ENCODE data around the gene CFAP77.

Gene CFAP77

GRCh38 chr9:132602207-132602606 lies 192.2 kb downstream of the CFAP77 start:
- Histone ChIP-seq H3K56ac (ENCODE audit: low read length) (no peak overlapping the region), H3K23ac (ENCODE audit: low read length) (no peak overlapping the region), H3K4me2 (ENCODE audit: low read length) (no peak overlapping the region), H3K36me3 (ENCODE audit: control insufficient read depth, insufficient read depth, low read length) (peaks cover 5% of the 10 kb centered on the region), H3K79me2 (ENCODE audit: control insufficient read depth, insufficient read depth, low read length) (no peaks in the 10 kb centered on the region), H2BK5ac (ENCODE audit: low read length) (no peak overlapping the region), H3K27ac (ENCODE audit: low read depth, low read length) (no peak overlapping the region), H3K9ac (ENCODE audit: low read length) (no peak overlapping the region), H3K4me1 (ENCODE audit: control insufficient read depth, low read depth, low read length) (no peaks in the 10 kb centered on the region), H3K18ac (ENCODE audit: low read length) (no peak overlapping the region), H3K27me3 (ENCODE audit: insufficient read depth, low read length, poor library complexity) (no peaks in the 10 kb centered on the region), H3K79me1 (ENCODE audit: low read length) (no peaks in the 10 kb centered on the region), H2BK120ac (ENCODE audit: low read depth, low read length) (no peak overlapping the region), H2BK15ac (replicated peaks; ENCODE audit: low read depth) (no peak overlapping the region), H2AK5ac (ENCODE audit: low read length) (no peak overlapping the region), H4K8ac (ENCODE audit: low read depth, low read length) (no peak overlapping the region), H3K4me3 (ENCODE audit: low read length) (no peak overlapping the region), H4K5ac (ENCODE audit: low read length) (no peak overlapping the region), H3K4ac (ENCODE audit: low read depth, low read length) (no peak overlapping the region)
- no CpG with 5 or more reads among the region's 3 CpGs for WGBS (ENCODE audit: extremely low coverage, insufficient coverage, low lambda C conversion rate)
- DNase-seq: no peak

GRCh38 chr9:132605387-132605786 lies 195.4 kb downstream of the CFAP77 start:
- Histone ChIP-seq H3K36me3 (ENCODE audit: control insufficient read depth, insufficient read depth, low read length) (peaks cover 9% of the 10 kb centered on the region), H3K18ac (ENCODE audit: low read length) (no peak overlapping the region), H3K27me3 (ENCODE audit: insufficient read depth, low read length, poor library complexity) (no peaks in the 10 kb centered on the region)

GRCh38 chr9:132606066-132606465 lies 196.1 kb downstream of the CFAP77 start:
- Histone ChIP-seq H3K4me1 (ENCODE audit: control insufficient read depth, low read depth, low read length) (no peaks in the 10 kb centered on the region), H4K8ac (ENCODE audit: low read depth, low read length) (no peak overlapping the region), H3K56ac (ENCODE audit: low read length) (no peak overlapping the region), H2BK120ac (ENCODE audit: low read depth, low read length) (no peak overlapping the region), H3K18ac (ENCODE audit: low read length) (no peak overlapping the region), H3K4ac (ENCODE audit: low read depth, low read length) (no peak overlapping the region), H3K36me3 (ENCODE audit: control insufficient read depth, insufficient read depth, low read length) (peaks cover 10% of the 10 kb centered on the region), H2BK15ac (replicated peaks; ENCODE audit: low read depth) (no peak overlapping the region), H4K5ac (ENCODE audit: low read length) (no peak overlapping the region), H3K27ac (ENCODE audit: low read depth, low read length) (no peak overlapping the region), H3K9ac (ENCODE audit: low read length) (no peak overlapping the region), H3K4me2 (ENCODE audit: low read length) (no peak overlapping the region), H3K27me3 (ENCODE audit: insufficient read depth, low read length, poor library complexity) (no peaks in the 10 kb centered on the region), H2AK5ac (ENCODE audit: low read length) (no peak overlapping the region), H3K79me1 (ENCODE audit: low read length) (no peaks in the 10 kb centered on the region), H3K23ac (ENCODE audit: low read length) (no peak overlapping the region), H3K4me3 (ENCODE audit: low read length) (no peak overlapping the region), H2BK5ac (ENCODE audit: low read length) (no peak overlapping the region), H3K79me2 (ENCODE audit: control insufficient read depth, insufficient read depth, low read length) (no peaks in the 10 kb centered on the region)
- DNase-seq: no peak
- no CpG with 5 or more reads among the region's 6 CpGs for WGBS (ENCODE audit: extremely low coverage, insufficient coverage, low lambda C conversion rate)

More at GRCh38 chr9:132605387-132605786, 195.4 kb downstream of the CFAP77 start:
- no peak overlapping the region for H4K5ac ChIP-seq (ENCODE audit: low read length)
- H2BK5ac ChIP-seq (ENCODE audit: low read length): no peak overlapping the region
- no peak overlapping the region for H4K8ac ChIP-seq (ENCODE audit: low read depth, low read length)
- H3K56ac ChIP-seq (ENCODE audit: low read length): no peak overlapping the region
- no peak overlapping the region for H3K9ac ChIP-seq (ENCODE audit: low read length)
- no peak overlapping the region for H3K4me2 ChIP-seq (ENCODE audit: low read length)
- H2AK5ac ChIP-seq (ENCODE audit: low read length): no peak overlapping the region
- no peak for DNase-seq
- no peak overlapping the region for H3K23ac ChIP-seq (ENCODE audit: low read length)
- H2BK15ac ChIP-seq (replicated peaks; ENCODE audit: low read depth): no peak overlapping the region
- no peak overlapping the region for H2BK120ac ChIP-seq (ENCODE audit: low read depth, low read length)
- WGBS (ENCODE audit: extremely low coverage, insufficient coverage, low lambda C conversion rate): no CpG with 5 or more reads among the region's 6 CpGs
- H3K79me2 ChIP-seq (ENCODE audit: control insufficient read depth, insufficient read depth, low read length): no peaks in the 10 kb centered on the region
- no peak overlapping the region for H3K27ac ChIP-seq (ENCODE audit: low read depth, low read length)
- H3K4me3 ChIP-seq (ENCODE audit: low read length): no peak overlapping the region
- H3K4ac ChIP-seq (ENCODE audit: low read depth, low read length): no peak overlapping the region
- no peaks in the 10 kb centered on the region for H3K4me1 ChIP-seq (ENCODE audit: control insufficient read depth, low read depth, low read length)
- H3K79me1 ChIP-seq (ENCODE audit: low read length): no peaks in the 10 kb centered on the region

- peak; percentile 28 for DNase-seq
- no peak overlapping the region for H3K56ac ChIP-seq (ENCODE audit: low read length)
Observed at GRCh38 chr9:132609184-132609583, 199.2 kb downstream of the CFAP77 start.

GRCh38 chr9:132609829-132610228 lies 199.8 kb downstream of the CFAP77 start:
- H4K5ac ChIP-seq (ENCODE audit: low read length): no peak overlapping the region
- no CpG with 5 or more reads among the region's 7 CpGs for WGBS (ENCODE audit: extremely low coverage, insufficient coverage, low lambda C conversion rate)
- H3K23ac ChIP-seq (ENCODE audit: low read length): no peak overlapping the region
- H3K4me1 ChIP-seq (ENCODE audit: control insufficient read depth, low read depth, low read length): peaks cover 1% of the 10 kb centered on the region
- no peak overlapping the region for H3K4me2 ChIP-seq (ENCODE audit: low read length)
- H3K36me3 ChIP-seq (ENCODE audit: control insufficient read depth, insufficient read depth, low read length): peaks cover 15% of the 10 kb centered on the region
- H3K79me1 ChIP-seq (ENCODE audit: low read length): no peaks in the 10 kb centered on the region
- no peak overlapping the region for H2BK5ac ChIP-seq (ENCODE audit: low read length)
- no peaks in the 10 kb centered on the region for H3K27me3 ChIP-seq (ENCODE audit: insufficient read depth, low read length, poor library complexity)
- H2BK15ac ChIP-seq (replicated peaks; ENCODE audit: low read depth): no peak overlapping the region
- no peak for DNase-seq
- no peak overlapping the region for H2BK120ac ChIP-seq (ENCODE audit: low read depth, low read length)
- no peak overlapping the region for H3K27ac ChIP-seq (ENCODE audit: low read depth, low read length)
- H3K9ac ChIP-seq (ENCODE audit: low read length): no peak overlapping the region
- no peak overlapping the region for H3K18ac ChIP-seq (ENCODE audit: low read length)
- H3K79me2 ChIP-seq (ENCODE audit: control insufficient read depth, insufficient read depth, low read length): no peaks in the 10 kb centered on the region
- H3K4me3 ChIP-seq (ENCODE audit: low read length): no peak overlapping the region
- H3K56ac ChIP-seq (ENCODE audit: low read length): no peak overlapping the region
- no peak overlapping the region for H2AK5ac ChIP-seq (ENCODE audit: low read length)
- H4K8ac ChIP-seq (ENCODE audit: low read depth, low read length): no peak overlapping the region
- no peak overlapping the region for H3K4ac ChIP-seq (ENCODE audit: low read depth, low read length)

More at GRCh38 chr9:132609184-132609583, 199.2 kb downstream of the CFAP77 start:
- Histone ChIP-seq H3K9ac (ENCODE audit: low read length) (no peak overlapping the region), H4K5ac (ENCODE audit: low read length) (no peak overlapping the region), H3K27ac (ENCODE audit: low read depth, low read length) (no peak overlapping the region), H3K4ac (ENCODE audit: low read depth, low read length) (no peak overlapping the region), H3K4me1 (ENCODE audit: control insufficient read depth, low read depth, low read length) (no peaks in the 10 kb centered on the region), H3K27me3 (ENCODE audit: insufficient read depth, low read length, poor library complexity) (no peaks in the 10 kb centered on the region), H3K4me2 (ENCODE audit: low read length) (no peak overlapping the region), H3K79me2 (ENCODE audit: control insufficient read depth, insufficient read depth, low read length) (no peaks in the 10 kb centered on the region), H4K8ac (ENCODE audit: low read depth, low read length) (no peak overlapping the region), H3K79me1 (ENCODE audit: low read length) (no peaks in the 10 kb centered on the region), H3K4me3 (ENCODE audit: low read length) (no peak overlapping the region), H3K36me3 (ENCODE audit: control insufficient read depth, insufficient read depth, low read length) (peaks cover 13% of the 10 kb centered on the region), H2BK15ac (replicated peaks; ENCODE audit: low read depth) (no peak overlapping the region), H3K18ac (ENCODE audit: low read length) (no peak overlapping the region), H2BK120ac (ENCODE audit: low read depth, low read length) (no peak overlapping the region), H3K23ac (ENCODE audit: low read length) (no peak overlapping the region), H2AK5ac (ENCODE audit: low read length) (no peak overlapping the region), H2BK5ac (ENCODE audit: low read length) (no peak overlapping the region)
- no CpG with 5 or more reads among the region's 9 CpGs for WGBS (ENCODE audit: extremely low coverage, insufficient coverage, low lambda C conversion rate)

GRCh38 chr9:132610661-132611060 lies 200.7 kb downstream of the CFAP77 start:
- no peak overlapping the region for H3K18ac ChIP-seq (ENCODE audit: low read length)
- H3K79me2 ChIP-seq (ENCODE audit: control insufficient read depth, insufficient read depth, low read length): no peaks in the 10 kb centered on the region
- no CpG with 5 or more reads among the region's 12 CpGs for WGBS (ENCODE audit: extremely low coverage, insufficient coverage, low lambda C conversion rate)

More at GRCh38 chr9:132610661-132611060, 200.7 kb downstream of the CFAP77 start:
- no peak overlapping the region for H3K23ac ChIP-seq (ENCODE audit: low read length)
- no peak overlapping the region for H3K4me3 ChIP-seq (ENCODE audit: low read length)
- DNase-seq: no peak
- no peak overlapping the region for H2BK15ac ChIP-seq (replicated peaks; ENCODE audit: low read depth)
- no peak overlapping the region for H3K27ac ChIP-seq (ENCODE audit: low read depth, low read length)
- no peak overlapping the region for H4K8ac ChIP-seq (ENCODE audit: low read depth, low read length)
- H4K5ac ChIP-seq (ENCODE audit: low read length): no peak overlapping the region
- no peak overlapping the region for H3K4me2 ChIP-seq (ENCODE audit: low read length)
- H3K9ac ChIP-seq (ENCODE audit: low read length): no peak overlapping the region
- H3K4ac ChIP-seq (ENCODE audit: low read depth, low read length): no peak overlapping the region
- H2BK5ac ChIP-seq (ENCODE audit: low read length): no peak overlapping the region
- H3K79me1 ChIP-seq (ENCODE audit: low read length): no peaks in the 10 kb centered on the region
- peaks cover 16% of the 10 kb centered on the region for H3K36me3 ChIP-seq (ENCODE audit: control insufficient read depth, insufficient read depth, low read length)
- no peaks in the 10 kb centered on the region for H3K27me3 ChIP-seq (ENCODE audit: insufficient read depth, low read length, poor library complexity)
- no peak overlapping the region for H2BK120ac ChIP-seq (ENCODE audit: low read depth, low read length)
- no peak overlapping the region for H2AK5ac ChIP-seq (ENCODE audit: low read length)
- H3K56ac ChIP-seq (ENCODE audit: low read length): no peak overlapping the region
- peaks cover 2% of the 10 kb centered on the region for H3K4me1 ChIP-seq (ENCODE audit: control insufficient read depth, low read depth, low read length)
